Right kidney (tissue), 1 donor: ENCODE measurements around the gene LRRN4.

ENCODE experiments used
- DNase-seq: peaks from one replicate; pipeline ENCODE4 v3.0.0-alpha.2; 2016

The LRRN4 gene

DNA sequence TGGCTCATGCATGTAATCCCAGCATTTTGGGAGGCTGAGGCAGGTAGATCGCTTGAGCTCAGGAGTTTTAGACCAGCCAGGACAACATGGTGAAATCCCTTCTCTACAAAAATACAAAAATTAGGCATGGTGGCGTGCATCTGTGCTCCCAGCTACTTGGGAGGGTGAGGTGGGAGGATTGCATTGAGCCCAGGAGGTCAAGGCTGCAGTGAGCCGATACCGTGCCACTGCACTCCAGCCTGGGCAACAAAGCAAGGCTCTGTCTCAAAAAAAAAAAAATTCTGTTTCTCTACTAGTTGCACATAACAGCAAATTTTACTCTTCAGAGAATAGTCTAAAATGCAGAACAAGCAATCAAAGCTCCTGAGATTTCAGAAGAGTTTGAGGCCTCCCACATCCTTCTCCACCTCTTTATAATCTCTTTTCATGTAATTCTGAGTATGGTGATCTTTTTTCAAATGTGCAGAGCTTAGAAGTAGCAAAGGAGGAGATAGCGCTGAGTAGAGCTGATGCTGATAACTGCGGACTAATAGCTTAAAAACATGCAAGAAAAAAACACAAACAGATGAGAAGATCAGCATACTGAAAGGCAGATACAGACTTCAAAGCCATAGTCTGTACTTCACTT is 23.3 kb downstream of the LRRN4 start:
- DNase-seq: no peak

DNA sequence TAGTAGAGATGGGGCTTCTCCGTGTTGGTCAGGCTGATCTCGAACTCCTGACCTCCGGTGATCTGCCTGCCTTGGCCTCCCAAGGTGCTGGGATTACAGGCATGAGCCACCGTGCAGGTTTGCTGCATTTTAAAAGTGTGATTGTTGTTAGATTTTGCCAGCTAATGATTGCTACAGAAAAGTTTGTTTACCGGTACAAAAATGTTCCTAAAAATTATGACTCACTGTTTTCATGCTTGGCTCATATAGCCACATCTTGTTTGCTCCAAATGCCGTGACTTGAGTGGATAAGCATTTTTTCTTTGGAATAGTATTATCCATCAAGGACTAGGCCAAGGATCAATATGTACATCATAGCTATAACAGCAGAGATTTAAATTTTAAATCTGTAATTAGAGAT is 24.3 kb downstream of the LRRN4 start:
- DNase-seq: no peak

GRCh38 chr20:6028818-6029217 is 25.0 kb downstream of the LRRN4 start:
- DNase-seq: no peak

GRCh38 chr20:6026051-6026450 is 27.8 kb downstream of the LRRN4 start:
- DNase-seq: no peak

- no peak for DNase-seq
These were observed 29.1 kb downstream of the LRRN4 start for GRCh38 chr20:6024768-6025167.

DNA sequence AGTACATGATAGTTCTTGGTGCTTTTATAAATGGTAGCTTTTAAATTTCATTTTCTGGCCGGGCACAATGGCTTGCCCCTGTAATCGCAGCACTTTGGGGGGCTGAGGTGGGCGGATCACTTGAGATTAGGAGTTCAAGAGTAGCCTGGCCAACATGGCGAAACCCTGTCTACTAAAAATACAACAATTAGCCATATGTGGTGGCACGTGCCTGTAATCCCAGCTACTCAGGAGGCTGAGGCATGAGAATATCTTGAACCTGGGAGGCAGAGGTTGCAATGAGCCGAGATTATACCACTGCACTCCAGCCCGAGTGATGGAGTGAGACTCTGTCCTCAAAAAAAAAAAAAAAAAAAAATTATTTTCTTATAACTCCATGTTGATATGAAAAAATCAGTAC is 36.0 kb downstream of the LRRN4 start:
- no peak for DNase-seq

GRCh38 chr20:6017467-6017866 is 36.4 kb downstream of the LRRN4 start:
- no peak for DNase-seq

GRCh38 chr20:6014957-6015356 is 38.9 kb downstream of the LRRN4 start:
- DNase-seq: no peak

DNA sequence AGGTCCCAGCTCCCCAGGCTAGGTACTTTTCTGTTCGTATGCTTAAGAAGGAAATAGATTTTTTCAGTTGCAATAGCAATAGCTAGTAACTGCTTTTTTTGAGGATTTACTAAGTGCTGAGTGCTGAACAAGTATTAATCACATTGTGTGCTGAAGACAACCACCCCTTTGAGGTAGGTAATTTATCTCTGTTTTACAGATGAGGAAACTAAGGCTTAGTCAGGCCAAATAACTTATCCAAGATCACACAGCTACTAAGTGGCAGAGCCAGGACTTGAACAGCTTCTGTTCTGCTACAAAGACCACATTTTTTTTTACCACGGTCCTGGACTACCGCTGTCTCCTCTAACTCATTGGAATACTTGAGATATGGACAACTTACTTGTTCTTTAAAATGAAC is 39.8 kb downstream of the LRRN4 start:
- no peak for DNase-seq

DNA sequence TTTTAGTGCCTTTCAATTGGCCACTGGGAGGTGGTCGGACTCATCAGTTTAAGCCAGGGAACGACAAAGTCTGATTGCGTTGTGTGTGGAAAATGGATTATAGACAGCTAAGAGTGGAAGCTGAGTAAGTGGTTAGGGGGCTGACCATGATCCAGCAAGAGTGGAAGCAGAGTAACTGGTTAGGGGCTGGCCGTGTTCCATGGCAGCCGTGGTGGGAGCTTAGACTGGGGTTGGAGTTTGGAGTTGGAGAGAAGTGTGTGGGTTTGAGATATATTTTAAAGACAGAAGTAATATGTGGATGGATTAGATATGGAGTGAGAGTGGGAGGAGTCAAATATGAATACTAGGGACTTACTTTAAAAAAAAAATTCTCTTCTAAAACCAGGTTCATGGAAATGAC is 41.7 kb downstream of the LRRN4 start:
- DNase-seq: no peak

DNA sequence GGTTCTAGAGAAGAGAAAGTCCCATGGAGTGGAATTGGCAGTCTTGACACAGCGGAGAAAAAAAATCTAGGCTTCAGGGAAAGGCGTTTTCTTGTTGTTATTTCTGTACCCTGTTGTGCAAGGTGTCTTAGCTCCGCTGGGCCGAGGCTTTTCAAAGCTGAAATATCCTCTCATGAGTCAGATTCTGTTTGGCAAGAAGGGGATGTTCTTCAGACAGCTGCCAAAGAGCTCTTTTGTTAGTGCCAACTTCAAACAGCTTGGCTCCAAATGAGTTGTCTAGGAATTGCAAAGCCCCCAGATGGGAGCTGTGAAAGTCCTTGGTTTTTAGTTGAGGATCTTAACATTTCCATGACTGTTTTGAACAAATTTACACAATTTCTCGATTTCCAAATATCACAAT is 45.6 kb downstream of the LRRN4 start:
- no peak for DNase-seq

GRCh38 chr20:6007529-6008103 is 46.2 kb downstream of the LRRN4 start:
- DNase-seq: no peak

GRCh38 chr20:6007094-6007528 is 46.7 kb downstream of the LRRN4 start:
- DNase-seq: no peak

DNA sequence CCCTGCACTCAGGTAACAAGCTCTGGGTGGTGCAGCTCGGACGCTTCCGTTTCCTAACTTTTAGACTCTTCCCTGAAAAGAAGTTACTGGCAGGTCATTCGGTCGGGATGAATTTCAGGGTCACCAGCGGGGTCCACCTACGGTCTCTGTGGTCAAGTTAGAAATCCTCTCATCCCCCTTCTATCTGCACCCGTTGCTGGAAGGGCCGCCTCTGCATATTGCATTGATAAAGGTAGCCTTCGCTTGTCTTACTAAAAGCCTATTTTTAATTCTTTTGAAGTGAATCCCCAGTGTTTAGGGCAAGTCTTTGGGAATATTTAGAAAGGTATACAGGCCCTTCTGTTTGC is 47.3 kb downstream of the LRRN4 start:
- no peak for DNase-seq

DNA sequence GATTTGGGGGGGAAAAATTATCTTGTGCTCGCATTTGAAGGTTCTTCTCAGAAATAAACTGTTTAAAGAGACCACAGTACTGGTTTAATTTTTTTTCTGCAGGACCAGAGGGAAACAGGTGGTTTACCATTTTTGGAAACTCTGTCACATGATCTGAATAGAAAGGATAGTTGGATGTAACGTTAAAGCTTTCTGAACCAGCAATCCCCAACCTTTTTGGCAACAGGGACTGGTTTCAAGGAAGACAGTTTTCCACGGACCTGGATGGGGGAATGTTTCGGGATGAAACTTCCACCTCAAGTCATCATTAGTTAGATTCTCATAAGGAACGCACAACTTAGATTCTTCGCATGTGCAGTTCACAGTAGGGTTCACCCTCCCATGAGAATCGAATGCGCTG is 53.0 kb downstream of the LRRN4 start:
- no peak for DNase-seq

- DNase-seq: no peak
These were observed 54.1 kb downstream of the LRRN4 start for GRCh38 chr20:5999783-6000182.

GRCh38 chr20:5996765-5997164 is 57.1 kb downstream of the LRRN4 start:
- no peak for DNase-seq

DNA sequence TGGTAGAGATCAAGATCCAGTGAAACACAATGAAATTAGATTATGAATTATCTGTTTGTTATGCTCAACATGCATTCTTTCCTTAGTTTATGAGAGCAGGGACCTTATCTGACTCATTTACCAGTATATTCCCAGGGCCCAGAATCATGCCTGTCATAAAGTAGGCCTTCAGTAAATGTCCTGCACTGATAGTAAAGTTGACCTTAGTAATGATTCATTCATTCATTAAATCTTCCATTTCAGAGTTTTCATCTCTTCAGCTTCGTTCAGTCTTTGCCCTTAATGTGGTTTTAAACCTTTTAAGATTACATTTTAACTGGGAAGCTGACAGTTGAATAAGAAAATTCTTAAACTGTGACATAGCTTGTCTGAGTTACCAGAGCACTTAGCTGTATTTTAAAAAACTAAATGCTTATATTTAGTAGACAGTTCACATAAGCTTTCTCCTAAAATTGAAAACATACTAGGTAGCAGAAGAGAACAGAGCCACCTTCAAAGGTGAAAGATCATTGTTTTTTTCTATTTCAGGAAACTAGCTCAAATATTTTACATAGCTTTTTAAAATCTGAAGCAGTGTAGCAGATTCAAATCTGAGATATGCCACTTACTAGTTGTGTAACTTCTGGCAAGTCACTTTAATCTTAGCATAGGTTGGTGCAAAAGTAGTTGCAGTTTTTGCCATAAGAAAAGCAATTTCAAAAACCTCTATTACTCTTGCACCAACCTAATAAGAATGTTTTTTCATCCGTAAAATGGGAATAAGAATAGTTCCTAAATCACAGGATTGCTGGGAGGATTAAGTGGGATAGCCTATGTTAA is 62.0 kb downstream of the LRRN4 start:
- DNase-seq: no peak

DNA sequence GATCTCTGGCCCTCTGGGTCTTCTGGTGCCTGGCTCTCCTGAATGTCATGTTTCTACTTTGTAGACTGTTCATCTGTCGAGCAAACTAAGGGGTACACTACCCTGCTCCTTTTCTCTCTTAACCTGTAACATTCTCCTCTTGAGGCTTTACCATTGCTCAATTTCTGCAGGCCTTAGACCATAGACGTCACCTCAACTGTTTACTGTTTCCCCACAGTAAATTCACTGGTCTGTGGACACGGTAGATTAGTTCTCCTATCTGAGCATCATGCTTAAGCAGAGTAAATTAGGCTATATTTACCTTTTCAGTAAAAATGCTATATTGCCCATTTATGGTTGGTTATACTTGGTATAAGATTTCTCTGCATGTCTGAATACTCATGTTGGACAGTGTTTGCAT is 62.9 kb downstream of the LRRN4 start:
- no peak for DNase-seq
